HG02943 (cell line): Measurements from ENCODE around the gene PHF20.
"Not testable (repeated sequence)": the region's sequence is repeated elsewhere in the genome, so short reads cannot be mapped to it uniquely, and the experiment has no call there.

ENCODE experiments used
- ATAC-seq: cut with Tn5 transposase; IDR thresholded peaks from one replicate; pipeline ENCODE4 v1.9.1; 2021; ENCODE audit warnings: mild to moderate bottlenecking, low read depth, moderate library complexity; ENCODE audit not compliant: unreplicated experiment

PHF20 gene

GRCh38 chr20:35738410-35739179, 33.2 kb upstream of the PHF20 start:
- ATAC-seq = no peak

- ATAC-seq = no peak
Measured at GRCh38 chr20:35739294-35740163, 32.3 kb upstream of the PHF20 start.

- peak; percentile 86 for ATAC-seq
Measured at GRCh38 chr20:35741892-35742740, 29.7 kb upstream of the PHF20 start, which contains the start of gene RBM39. TSS of gene RBM39 (minus strand) at chr20:35742260. CDS start at chr20:35740874, 1,386 bp downstream.

- ATAC-seq = no peak
Measured at GRCh38 chr20:35742741-35743523, 28.9 kb upstream of the PHF20 start.

- ATAC-seq = no peak
Measured at GRCh38 chr20:35743693-35744491, 27.9 kb upstream of the PHF20 start.

- not testable (repeated sequence) for ATAC-seq
Measured at GRCh38 chr20:35744492-35744841, 27.3 kb upstream of the PHF20 start.

- no peak for ATAC-seq
Measured at GRCh38 chr20:35750611-35751010, 21.2 kb upstream of the PHF20 start.

GRCh38 chr20:35756404-35756803, 15.4 kb upstream of the PHF20 start:
- no peak for ATAC-seq

- ATAC-seq = no peak
Measured at GRCh38 chr20:35757098-35757705, 14.6 kb upstream of the PHF20 start.

- not testable (repeated sequence) for ATAC-seq
Measured at GRCh38 chr20:35761548-35761947, 10.3 kb upstream of the PHF20 start.

GRCh38 chr20:35762461-35762860, 9.4 kb upstream of the PHF20 start:
- ATAC-seq = no peak

- ATAC-seq = not testable (repeated sequence)
Measured at GRCh38 chr20:35764936-35765335, 6.9 kb upstream of the PHF20 start.

GRCh38 chr20:35766843-35767242, 5.0 kb upstream of the PHF20 start:
- ATAC-seq = no peak

GRCh38 chr20:35767683-35768481, 3.9 kb upstream of the PHF20 start:
- no peak for ATAC-seq

- no peak for ATAC-seq
Measured at GRCh38 chr20:35768731-35769664, 2.8 kb upstream of the PHF20 start.

- no peak for ATAC-seq
Measured at GRCh38 chr20:35771367-35771688, 487 bp upstream of the PHF20 start.

GRCh38 chr20:35772563-35773058, 796 bp downstream of the PHF20 start:
- no peak for ATAC-seq
